ENCODE results near the gene POR.
"Not testable (repeated sequence)": the region's sequence is repeated elsewhere in the genome, so short reads cannot be mapped to it uniquely, and the experiment has no call there.

Gene POR

GRCh38 chr7:75914655-75915415 lies at the start of gene POR:
Gene POR (plus strand): TSS chr7:75915155. CDS start chr7:75954002, 38,847 bp downstream.
- DNase-seq = peak; percentile 96

- DNase-seq = no peak
Observed at GRCh38 chr7:75866114-75866488, 48.9 kb upstream of the POR start.

GRCh38 chr7:75866489-75867389 lies 48.2 kb upstream of the POR start:
- peak; percentile 34 for DNase-seq

GRCh38 chr7:75867390-75867717 lies 47.6 kb upstream of the POR start:
- DNase-seq = no peak

GRCh38 chr7:75868153-75868552 lies 46.8 kb upstream of the POR start:
- DNase-seq = no peak

DNA sequence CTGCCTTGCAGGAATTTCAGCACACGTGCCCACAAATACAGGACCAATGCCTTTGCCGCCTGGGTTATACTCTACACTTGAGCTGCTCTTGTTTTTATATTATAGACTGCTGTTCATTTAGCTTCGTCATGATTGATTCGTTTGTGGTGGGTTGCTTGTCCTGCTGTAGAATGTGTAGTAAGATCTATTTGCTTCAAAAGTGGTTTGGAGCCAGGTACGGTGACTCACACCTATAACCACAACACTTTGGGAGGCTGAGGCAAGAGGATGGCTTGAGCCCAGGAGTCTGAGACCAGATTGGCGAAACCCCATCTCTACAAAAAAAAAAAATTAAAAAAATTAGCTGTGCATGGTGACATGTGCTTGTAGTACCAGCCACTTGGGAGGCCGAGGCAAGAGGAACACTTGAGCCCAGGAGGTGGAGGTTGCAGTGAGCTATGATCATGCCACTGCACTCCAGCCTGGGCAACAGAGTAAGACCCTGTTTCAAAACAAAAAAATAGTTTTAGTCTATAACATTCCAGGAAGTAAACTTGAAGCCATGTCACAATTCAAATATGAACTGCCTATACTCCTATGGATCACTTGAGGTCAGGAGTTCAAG lies 45.1 kb upstream of the POR start:
- no peak for DNase-seq

- DNase-seq = no peak
Observed at GRCh38 chr7:75870557-75871161, 44.3 kb upstream of the POR start.

- no peak for DNase-seq
Observed at GRCh38 chr7:75872073-75872782, 42.7 kb upstream of the POR start.

- DNase-seq = not testable (repeated sequence)
Observed at GRCh38 chr7:75874180-75874579, 40.8 kb upstream of the POR start.

DNA sequence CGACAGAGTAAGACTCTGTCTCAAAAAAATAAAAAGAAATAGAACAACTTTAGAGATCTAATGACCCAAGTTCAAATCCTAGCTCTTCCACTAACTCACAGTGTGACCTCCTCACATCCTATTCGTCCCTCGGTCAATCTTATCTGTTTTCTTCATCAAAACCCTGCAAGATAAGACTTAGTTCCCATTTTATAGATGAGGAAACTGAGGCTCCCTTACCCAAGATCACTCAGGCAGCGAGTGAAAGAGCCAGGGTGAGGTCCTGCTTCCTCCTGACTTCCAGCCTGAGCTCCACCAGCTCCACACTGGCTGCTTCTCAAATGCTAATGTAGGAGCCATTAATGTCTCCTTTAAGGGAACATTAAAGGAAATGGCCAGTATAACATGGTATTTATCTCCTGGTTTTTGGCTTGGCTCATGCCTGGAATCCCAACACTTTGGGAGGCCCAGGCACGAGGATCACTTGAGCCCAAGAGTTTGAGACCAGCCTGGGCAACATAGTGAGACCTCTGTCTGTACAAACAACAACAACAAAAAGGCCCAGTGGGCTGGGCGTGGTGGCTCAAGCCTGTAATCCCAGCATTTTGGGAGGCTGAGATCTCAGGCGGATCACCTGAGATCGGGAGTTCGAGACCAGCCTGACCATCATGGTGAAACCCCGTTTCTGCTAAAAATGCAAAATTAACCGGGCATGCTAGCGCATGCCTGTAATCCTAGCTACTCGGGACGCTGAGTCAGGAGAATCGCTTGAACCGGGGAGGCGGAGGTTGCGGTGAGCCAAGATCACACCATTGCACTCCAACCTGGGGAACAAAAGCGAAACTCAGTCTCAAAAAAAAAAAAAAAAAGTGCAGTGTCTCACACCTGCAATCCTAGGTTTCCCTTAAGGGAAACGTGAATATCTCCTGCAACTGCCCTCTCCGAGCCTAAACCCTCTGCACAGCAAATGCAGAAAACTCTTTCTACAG lies 39.6 kb upstream of the POR start:
- no peak for DNase-seq

DNA sequence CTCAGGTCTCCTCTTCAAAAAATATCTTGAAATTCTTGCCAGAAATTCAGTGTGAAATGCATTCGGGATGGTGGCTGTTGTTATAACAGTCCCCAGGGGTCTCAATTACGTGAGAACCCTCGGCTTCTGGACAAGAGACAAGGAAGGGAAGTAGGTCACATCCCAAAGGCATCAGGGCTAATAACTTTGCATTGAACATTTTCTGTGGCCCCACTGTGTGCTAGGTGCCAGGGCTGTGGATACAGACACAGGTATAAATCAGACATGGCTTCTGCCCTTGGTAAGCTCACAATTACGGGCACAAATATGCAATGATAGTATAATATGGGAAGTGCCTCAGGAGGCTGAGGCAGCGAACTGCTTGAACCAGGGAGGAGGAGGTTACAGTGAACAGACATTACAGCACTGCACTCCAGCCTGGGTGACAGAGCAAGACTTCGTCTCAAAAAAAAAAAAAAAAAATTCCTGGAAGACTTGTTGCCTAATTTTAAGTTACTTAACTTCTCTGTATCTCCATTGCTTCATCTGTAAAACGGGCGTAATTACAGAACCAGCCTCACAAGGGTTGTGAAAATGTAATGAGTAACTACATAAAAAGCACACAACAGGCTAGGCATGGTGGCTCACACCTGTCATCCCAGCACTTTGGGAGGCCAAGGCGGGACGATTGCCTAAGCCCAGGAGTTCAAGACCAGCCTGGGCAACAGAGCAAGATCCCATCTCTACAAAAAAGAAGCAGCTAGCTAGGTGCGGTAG lies 38.7 kb upstream of the POR start:
- no peak for DNase-seq

GRCh38 chr7:75878312-75878768 lies 36.6 kb upstream of the POR start:
- DNase-seq = no peak

GRCh38 chr7:75878769-75879611 lies 36.0 kb upstream of the POR start, which contains the start of gene RHBDD2:
Gene RHBDD2 (plus strand): TSS chr7:75879034. CDS start chr7:75879083, 49 bp downstream.
- peak; percentile 98 for DNase-seq

- DNase-seq = no peak
Observed at GRCh38 chr7:75879771-75880184, 35.2 kb upstream of the POR start.

- DNase-seq = no peak
Observed at GRCh38 chr7:75880242-75880641, 34.7 kb upstream of the POR start.

DNA sequence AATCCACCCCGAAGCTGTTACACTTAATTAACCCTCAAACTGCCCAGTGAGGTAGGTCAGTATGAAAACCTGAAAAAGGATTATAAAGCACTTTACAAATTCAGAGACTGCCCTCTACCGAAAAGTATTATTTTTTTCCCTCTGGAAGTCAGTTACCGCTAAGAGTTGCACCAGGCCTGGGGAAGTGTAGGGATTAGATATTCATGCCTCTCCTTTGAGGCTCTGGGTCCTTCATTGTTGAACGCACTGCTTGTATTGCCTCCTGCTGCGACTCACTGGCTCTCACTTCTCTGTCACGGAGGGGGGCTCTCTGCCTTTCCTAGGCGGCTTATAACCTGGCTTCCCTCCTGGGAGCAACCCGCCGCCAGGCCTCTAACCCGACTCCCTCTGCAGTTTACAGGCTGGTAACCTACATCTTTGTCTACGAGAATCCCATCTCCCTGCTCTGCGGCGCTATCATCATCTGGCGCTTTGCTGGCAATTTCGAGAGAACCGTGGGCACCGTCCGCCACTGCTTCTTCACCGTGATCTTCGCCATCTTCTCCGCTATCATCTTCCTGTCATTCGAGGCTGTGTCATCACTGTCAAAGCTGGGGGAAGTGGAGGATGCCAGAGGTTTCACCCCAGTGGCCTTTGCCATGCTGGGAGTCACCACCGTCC lies 33.4 kb upstream of the POR start:
- DNase-seq = no peak

DNA sequence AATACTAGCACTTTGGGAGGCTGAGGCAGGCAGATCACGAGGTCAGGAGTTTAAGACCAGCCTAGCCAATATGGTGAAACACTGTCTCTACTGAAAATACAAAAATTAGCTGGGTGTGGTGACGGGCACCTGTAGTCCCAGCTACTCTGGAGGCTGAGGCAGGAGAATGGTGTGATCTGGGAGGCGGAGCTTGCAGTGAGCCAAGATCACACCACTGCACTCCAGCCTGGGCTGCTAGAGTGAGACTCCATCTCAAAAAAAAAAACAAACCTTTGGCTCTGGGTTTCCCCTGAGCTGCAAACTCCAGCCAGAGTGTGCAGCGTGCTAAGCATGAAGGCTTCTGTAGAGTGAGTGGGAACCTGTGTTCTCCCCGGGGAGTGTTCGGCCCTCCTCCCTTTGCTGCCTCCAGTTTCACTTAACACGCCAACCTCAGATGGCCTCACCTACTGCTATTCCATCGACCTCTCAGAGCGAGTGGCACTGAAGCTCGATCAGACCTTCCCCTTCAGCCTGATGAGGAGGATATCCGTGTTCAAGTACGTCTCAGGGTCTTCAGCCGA lies 31.6 kb upstream of the POR start:
- not testable (repeated sequence) for DNase-seq

DNA sequence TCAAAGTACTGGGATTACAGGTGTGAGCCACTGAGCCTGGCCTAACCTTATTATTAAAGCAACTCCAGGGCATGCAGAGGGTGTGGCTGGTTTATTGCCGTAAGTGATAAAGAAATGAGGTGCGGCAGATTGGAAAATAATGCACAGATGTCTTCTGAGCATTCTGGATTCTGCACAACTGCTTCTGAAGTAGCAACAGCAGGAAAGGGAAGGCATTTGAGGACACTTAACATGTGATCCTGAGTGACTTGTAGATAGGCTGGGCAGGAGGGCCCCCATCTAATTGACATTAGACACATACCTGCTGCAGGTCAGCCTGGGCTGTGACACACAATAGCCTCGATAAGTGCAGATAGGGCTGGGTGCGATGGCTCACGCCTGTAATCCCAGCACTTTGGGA lies 30.5 kb upstream of the POR start:
- DNase-seq = no peak

- DNase-seq = no peak
Observed at GRCh38 chr7:75885036-75885435, 29.9 kb upstream of the POR start.
